Activated CD4-positive, alpha-beta T cell treated with anti-CD3 and anti-CD28 coated beads, Interleukin-2, Interleukin-4, amounts not matched to agents 100 ng/mL and 50 ng/mL, durations not matched to agents 16 hours and 8 hours (primary cell): Measurements from ENCODE around the gene ME1.
"Not testable (repeated sequence)": the region's sequence is repeated elsewhere in the genome, so short reads cannot be mapped to it uniquely, and the experiment has no call there.

Source experiments
- DNase-seq: peaks from one replicate; pipeline ENCODE4 v3.0.0-alpha.2; 2020; ENCODE audit warnings: low spot score

ME1 gene

DNA sequence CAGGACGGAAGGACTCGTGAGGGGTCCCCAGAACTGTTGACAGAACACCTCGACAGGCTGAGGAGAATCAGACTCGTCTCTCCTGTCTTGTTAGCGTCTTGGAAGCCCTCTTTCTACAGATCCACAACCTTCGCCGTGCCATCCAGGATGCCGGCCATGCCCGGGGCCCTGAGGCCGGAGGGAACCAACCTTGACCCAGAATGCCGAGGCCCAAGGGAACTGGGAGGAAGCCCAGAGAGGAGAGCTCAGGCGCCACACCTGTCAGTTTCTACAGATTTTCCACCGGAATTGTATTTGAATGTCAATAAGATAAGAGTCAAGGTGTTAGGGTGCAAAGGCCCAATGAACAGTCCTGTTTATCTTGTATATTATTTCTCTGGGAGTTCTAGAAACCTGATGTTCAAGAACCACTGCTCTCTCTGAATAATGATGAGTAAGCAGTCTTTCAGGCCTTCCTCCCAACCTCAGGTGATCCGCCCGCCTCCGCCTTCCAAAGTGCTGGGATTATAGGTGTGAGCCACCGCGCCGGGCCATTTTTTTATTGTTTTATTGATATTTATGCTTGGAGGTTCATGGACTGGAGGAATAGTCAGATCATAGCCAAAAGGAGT is 799 bp upstream of the ME1 start:
- DNase-seq = no peak

DNA sequence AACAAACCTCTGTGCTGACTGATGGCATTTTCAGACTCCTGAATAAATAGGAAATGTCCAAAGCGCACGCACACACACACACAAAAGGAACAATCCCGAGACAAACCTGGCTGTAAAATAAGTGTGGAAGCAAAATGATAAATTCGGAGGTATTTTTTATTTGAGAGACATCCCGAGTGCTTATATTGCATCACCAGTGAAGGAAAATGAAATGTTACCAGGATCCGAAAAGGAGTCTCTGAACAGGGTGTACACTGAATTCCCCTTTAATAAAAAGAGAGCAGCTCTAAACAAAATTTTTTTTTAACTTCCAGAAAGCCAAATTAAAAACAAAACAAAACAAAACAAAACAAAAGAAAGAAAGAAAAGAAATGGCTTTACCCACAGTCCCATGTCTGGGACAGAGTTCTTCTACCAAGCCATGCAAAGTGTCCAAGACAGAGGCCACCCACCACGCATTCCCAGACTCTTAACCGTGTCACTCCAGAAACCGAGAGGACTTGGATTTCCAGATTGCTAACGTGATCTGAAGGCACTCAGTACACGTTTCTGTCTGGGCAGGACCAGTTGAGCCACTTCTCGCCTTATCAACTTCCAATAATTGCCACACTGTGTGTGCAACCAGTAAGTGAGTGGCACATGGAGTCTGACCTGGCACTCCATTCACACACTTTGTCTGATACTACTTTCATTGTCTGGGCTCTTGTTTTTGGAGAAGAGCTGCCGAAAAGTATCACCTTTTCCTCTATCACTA is 817 bp downstream of the ME1 start:
- no peak for DNase-seq

DNA sequence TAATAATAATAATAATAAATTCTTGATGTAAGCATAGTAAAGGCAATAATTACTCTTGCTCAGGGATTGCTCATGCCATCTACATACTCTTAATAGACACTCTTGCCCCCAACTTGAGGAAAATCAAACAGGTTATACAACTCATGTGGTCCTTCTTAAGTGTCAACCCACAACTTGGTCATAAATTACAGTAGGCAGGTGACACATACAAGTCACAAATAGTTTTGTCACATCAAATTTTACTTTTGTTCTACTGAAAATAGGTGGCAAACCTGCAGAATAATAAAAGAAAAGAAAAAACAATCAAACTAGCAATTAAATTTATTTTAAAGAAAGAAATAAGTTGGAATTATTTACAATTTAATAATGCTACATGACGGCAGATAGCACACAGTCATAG is 1.6 kb downstream of the ME1 start:
- no peak for DNase-seq

DNA sequence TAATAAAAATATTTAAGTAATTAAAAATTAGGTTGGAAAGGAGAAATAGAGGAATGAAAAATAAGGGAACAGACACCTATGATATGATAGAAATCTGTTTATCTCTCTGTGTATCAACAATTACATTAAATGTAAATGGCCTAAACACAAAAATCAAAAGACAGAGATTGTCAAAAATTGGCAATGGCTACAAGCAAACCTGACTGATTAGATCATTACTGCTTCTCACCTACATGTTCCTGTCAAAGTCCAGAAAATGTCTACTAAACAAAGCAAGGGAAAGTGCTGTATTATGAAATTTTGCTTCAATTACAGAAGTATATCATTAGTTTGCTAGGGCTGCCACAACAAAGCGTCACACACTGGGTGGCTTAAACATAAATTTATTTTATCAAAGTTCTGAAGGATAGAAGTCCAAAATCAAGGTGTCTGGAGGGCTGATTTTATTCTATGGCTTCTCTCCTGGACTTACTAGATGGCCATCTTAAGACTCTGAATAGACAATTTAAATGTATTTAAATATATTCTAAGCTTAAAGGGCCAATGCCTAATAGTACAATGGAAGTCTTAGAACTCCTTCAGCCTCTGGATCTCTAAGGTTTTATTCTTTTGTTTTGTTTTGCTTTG is 6.3 kb downstream of the ME1 start:
- no peak for DNase-seq

DNA sequence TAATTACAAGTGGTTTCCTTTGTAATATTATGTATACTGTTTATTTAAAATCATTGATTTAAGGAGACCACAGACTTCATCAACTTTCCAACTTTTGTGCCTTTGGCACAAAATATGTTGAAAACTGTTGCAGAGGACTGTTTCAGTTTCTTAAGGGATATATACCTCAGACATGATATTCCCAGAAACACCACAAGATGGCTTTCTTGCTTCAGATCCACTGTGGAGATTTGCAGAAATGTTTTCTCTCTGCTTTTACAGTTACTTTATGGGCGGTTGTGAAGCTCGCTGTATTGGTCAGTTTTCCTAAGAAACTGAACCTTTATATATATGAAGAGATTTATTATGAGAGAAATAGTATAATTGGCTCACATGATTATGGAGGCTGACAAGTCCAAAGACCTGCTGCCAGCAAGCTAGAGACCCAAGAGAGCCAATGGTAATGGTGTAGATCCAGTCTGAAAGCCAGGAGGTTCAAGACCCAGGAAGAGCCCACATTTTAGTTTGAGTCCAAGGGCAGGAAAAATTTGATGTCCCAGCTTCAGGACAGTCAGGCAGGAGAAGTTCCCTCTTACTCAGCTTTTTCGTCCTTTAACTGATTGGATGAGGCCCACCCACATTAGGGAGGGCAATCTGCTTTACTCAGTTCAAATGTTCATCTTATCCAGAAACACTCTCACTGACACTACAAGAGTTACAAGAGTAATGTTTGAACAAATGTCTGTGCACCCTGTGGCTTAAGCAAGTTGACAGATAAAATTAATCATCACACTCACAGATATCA is 12.8 kb downstream of the ME1 start:
- no peak for DNase-seq

DNA sequence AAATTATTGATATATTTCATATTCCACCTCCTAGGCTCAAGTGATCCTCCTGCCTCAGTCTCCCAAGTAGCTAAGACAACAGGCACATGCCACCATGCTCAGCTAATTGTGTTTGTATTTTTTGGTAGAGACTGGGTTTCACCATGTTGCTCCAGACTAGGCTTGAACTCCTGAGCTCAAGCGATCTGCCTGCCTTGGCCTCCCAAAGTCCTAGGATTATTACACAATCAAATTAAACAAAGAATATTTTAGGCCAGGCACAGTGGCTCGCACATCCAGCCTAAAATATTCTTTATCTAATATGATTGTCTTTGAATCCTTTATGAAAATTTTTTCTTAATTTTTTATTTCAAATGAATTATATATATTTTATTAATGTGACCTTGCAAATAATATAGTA is 17.8 kb downstream of the ME1 start:
- DNase-seq = no peak

DNA sequence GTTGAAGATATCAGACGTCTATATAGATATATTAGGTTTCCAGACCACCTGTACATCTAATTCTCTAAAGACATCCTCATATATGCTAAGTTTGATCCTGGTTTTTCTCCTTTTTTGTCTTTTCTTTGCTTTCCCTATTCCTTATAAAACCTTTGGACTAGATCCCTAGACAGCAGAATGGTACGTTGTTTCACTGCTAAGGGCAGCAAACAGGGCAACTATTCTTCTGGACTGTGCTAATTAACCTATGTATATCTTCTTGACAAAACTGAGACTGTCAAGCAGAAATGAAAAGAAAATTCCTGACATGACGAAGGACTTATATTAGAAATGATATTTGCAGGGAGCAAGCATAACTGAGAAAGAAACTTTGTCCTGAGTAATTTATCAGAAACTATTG is 19.1 kb downstream of the ME1 start:
- no peak for DNase-seq

DNA sequence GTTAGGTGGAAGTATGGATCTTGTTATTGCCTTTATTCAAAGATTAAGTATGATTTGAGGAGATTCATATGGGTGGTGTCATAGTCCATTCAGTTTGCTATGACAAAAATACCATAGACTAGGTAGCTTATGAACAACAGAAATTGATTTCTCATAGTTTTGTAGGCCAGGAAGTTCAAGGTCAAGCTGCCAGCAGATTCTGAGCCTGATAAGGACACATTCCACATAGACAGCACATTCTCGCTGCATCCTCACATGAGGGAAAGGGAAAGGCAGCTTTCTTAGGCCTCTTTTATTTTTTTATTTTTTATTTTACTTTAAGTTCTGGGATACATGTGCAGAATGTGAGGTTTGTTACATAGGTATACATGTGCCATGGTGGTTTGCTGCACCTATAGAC is 27.7 kb downstream of the ME1 start:
- no peak for DNase-seq

DNA sequence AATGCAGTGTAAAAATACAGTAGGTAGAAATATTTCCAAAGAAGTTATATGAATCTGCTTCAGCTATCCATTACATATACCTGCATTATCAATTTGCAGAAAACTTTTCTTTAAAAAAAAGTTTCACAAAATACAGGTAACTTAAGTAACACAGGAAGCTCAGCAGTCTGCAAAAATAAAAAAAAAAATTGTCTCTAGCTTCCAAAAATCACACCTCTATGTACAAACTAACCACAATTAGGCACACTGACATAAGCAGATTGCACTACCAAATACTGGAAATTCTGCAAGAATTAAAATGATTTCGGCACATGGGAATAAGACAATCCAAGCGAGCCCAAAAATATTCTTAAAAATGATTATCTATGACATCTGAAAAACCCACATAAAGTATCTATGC is 41.2 kb downstream of the ME1 start:
- no peak for DNase-seq

DNA sequence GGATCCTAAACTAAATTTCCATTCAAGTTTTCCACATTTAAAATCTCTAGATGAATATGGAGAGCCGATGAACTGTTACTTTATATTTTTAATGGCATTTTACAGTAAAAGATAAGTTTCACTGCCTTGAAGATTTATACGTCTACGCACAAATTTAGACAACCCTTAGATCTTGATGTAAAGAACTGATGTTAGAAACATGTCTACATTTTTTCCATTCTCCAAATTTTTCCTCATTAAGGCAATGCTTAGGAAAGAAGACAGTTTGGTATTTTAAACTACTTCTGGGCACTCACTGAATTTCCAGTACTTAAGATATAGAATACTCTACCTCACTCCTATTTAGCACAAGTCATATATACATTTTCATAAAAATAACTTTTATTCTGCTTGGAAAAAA is 45.4 kb downstream of the ME1 start:
- DNase-seq = no peak

DNA sequence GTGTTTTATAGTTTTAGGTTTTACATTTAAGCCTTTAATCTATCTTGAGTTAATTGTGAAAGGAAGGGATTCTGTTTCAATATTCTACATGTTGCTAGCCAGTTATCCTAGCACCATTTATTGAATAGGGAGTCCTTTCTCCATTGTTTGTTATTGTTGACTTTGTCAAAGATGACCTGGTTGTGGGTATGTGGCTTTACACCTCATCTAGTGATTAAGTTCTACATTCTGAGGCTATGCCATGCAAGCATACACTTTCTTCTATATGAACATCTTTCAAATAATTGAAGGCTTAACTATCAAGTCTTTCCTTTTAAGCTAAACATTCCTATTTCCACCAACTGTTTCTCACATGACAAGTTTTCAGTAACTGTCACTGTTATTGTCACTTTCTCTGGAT is 46.1 kb downstream of the ME1 start:
- no peak for DNase-seq

DNA sequence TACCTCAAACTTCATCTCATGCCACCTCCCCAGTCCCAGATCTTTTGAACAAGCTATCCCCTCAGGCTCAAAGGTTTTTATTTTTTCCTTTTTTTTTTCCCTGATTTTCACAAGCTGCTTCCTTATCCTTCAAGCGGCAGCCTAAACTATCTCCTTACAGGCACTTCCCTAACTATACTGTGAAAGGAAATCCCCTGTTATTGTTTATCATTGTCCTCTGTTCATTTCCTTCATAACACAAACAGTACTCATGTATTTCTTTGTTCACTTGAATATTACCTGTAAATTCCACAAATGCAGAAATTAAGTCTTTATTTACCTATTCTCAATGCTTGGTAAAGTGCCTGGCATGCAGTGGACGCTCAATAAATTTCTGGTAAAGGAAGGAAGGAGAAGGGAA is 48.9 kb downstream of the ME1 start:
- DNase-seq = no peak

DNA sequence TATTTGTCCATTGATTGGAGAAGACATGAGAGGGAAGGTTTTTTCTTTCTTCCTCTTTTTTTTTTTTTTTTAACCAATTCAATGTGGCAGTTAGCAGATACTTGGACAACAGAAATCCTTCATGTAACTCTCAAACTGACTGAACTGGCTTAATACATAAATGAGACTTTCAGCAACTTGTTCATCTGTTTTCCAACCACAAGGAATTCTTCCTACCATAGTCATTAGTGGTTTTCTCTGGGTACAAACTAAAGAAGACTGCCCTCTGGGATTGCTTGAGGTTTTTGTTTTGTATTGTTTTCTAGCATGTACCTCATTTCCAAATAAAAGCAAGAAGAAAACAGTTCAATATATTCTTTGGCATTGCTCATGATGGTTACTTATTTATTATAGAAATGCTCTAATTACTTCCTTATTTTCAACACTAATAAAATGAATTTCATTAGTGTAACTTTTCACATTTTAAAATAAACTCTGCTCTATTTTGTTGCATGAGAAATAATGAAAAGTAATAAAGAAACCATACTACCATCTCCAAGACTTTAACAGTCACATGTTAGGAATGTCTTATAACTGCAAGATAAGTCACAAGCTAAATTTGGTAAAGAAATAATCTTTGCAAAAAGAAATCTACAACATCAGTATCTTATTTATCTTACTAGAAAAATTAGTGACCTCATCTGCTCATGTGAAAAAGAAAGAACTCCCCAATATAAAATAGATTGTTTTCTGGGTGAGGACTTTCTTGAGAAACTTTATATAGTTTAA is 52.0 kb downstream of the ME1 start:
- no peak for DNase-seq

DNA sequence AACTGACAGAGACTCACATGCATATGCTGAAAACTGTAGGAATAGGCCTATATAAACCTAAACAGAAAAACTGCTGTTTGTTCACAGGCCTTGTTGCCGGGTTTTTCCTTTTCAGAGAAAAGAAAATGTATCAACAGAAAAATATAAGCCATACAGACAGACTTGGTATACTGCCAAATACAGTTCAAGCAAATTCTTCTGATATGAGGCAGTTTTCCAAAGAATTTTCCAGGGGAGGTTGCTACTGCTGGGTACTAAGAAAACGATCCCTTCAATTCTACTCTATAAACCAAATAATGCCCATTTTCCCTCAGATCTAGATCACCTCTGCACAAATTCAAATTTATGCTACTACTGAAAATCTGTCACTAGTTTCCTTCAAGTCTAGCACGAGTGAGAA is 59.4 kb downstream of the ME1 start:
- no peak for DNase-seq

DNA sequence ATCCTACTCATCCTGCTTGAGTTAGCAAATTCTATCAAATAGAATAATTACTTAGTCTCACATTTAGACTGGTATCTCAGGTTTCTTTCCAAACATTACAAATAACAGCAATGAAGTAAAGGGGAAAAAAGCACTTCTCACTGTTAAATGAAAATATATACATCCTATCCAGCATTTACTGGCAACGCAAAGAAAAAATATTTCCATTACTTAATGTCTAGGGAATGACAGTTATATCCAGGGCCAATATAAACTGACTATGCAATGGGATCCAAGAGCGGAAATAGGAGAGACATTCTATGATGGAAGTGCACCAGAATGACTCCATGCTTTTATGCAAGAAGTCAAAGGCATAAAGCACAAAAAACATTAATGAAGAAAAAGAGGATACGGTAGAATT is 60.3 kb downstream of the ME1 start:
- no peak for DNase-seq

DNA sequence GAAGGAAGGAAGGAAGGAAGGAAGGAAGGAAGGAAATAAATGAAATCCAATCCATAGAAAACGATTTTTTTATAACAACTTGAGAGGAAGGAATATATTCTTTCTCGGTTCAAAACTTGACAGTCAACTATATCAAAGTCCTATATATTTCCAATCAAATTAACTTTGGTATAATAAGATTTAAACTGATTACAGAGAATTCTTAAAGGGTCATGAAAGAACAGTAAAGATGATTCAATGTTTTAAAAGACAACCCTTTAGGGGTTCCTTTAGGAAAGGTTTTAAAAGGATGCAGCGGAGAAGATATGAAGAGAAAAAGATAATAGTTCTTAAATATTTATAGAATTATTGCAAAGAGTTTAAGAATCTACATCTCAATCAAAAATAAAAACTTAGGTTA is 61.2 kb downstream of the ME1 start:
- DNase-seq = no peak

DNA sequence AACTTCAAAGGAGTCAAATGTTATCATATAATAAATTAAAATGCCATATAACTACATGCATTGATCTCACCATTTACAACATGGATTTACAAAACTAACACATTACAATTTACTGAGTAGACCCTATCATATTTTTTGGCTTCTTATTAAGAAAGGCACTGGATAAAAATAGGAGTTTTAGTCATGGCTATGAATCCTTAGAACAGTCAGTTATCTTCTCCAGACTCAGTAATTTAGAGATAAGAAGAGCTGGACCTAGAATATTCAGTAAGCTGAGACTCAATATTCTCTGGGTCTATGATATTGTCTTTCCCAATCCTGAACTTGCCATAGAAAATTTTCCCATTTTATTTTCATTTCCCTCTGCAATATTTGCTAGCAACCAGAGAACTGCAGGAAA is 62.3 kb downstream of the ME1 start:
- no peak for DNase-seq

DNA sequence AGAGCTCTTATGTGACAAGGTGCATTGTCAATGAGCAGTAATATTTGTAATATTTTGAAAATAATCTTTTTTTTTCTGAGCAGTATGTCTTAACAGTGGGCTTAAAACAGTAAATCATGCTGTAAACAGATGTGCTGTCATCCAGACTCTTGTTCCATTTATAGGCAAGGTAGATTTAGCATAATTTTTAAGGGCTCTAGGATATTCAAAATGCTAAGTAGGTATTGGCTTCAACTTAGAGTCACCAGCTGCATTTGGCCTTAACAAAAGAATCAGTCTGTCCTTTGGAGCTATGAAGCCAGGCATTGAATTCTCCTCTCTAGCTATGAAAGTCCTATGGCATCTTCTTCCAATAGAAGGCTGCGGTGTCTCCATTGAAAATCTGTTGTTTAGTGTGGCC is 63.7 kb downstream of the ME1 start:
- DNase-seq = no peak

DNA sequence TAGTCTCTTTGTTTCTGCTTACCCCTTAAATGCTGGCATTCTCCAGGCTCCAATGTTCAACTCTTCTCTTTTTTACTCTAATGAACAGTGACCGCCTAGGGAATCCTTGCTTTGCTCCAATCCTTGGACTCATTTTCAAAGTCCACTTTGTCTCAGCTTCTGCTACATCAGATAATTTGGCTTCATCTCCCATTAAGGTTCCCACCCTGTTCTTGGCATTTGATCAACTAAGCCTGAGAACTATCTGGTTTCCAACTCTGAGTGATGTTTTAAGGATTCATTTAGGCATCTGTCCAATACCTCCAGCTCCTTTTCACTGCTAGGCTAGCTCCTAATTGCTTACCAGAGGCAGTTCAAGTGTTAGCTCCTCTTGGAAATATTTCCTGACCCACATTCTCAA is 64.9 kb downstream of the ME1 start:
- no peak for DNase-seq

DNA sequence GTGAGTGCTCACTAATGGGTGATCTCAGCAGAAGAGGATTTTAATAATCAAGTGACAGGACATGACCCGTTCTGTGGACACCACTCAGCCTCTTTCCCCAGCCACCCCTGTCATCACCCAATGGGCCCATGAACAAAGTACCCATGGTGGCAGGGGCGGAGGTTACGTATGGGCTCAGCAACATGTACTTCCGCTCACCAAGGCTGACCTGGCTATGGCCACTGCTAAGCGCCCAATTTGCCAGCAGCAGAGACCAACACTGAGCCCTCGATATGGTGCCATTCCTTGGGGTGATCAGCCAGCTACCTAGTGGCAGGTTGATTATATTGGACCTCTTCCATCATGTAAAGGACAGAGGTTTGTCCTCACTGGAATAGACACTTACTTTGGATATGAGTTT is 68.5 kb downstream of the ME1 start:
- not testable (repeated sequence) for DNase-seq

DNA sequence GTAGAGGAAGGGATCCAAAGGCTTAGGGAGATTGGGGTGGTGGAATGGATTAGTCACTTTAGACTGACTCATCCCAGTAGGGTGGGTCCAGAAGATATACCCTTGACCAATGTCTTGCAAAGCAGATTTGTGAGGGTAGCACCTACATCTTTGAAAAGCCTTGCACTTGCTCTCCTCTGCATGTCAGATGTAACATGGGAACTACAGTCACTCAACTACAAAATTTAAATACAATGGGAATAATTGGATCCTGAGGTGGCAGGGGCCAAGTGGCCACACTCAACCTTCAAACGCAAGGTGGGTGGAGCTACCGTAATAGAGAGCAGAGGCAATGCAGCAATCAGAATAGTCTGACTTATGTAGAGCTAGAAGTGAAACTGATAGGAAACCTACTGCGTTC is 71.2 kb downstream of the ME1 start:
- no peak for DNase-seq

DNA sequence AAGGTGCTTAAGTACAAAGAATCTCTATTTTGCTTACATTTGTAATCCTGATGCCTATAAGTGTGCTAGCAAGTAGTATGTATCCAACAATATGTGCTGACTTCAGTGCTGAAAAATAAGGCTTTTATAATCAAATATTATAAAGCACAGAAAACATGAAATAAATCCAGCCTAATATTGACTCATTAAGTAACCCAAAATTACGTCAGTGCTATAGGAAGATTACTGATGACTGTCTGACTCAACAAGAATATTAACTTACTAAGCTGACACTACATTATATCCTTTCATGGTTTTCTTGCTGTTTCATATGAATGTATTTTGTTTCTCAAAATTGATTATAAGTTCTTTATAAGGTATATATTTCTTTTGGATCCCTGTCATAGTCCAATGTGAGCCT is 76.1 kb downstream of the ME1 start:
- DNase-seq = no peak
